ENCODE data around the gene CYB5R2. TPM values are rescaled to one million over a fixed set of nuclear protein-coding genes. Genes with fewer than 3 reads are reported as not detected.

Gene CYB5R2
- total and polyA plus RNA-seq, 10 donors, result 1.2 to 5.3 (median 2.8) TPM

DNA sequence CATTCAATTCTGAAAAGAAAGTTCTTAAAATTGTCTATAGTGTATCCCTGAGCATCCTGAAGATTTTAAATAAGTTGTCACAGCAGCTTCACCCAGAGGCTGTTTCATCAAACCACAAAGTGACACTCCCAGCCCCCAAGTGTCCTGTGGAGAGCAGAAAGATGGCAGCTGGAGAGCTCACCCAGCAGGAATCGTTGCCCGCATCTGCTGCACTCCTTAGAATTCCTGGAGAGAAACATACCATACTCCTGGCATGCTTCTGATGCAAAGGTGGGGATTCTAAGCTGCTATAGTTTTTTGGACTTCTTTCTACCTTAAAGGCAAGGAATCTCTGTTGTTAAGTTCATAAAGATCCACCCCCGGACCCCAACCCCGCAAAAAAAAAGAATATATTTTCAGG lies 13.5 kb upstream of the CYB5R2 start:
- H3K27ac ChIP-seq, result no peak overlapping the region
- DNase-seq, result no peak
- TF ChIP-seq POLR2AphosphoS5 (IDR thresholded peaks at IDR 0.05) (no peak), POLR2A (IDR thresholded peaks at IDR 0.05) (no peak)
- TF ChIP-seq, protein P1, sequence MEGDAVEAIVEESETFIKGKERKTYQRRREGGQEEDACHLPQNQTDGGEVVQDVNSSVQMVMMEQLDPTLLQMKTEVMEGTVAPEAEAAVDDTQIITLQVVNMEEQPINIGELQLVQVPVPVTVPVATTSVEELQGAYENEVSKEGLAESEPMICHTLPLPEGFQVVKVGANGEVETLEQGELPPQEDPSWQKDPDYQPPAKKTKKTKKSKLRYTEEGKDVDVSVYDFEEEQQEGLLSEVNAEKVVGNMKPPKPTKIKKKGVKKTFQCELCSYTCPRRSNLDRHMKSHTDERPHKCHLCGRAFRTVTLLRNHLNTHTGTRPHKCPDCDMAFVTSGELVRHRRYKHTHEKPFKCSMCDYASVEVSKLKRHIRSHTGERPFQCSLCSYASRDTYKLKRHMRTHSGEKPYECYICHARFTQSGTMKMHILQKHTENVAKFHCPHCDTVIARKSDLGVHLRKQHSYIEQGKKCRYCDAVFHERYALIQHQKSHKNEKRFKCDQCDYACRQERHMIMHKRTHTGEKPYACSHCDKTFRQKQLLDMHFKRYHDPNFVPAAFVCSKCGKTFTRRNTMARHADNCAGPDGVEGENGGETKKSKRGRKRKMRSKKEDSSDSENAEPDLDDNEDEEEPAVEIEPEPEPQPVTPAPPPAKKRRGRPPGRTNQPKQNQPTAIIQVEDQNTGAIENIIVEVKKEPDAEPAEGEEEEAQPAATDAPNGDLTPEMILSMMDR (IDR thresholded peaks at IDR 0.05 in 8 of 11, conservative IDR thresholded peaks at IDR 0.05 in 3 of 11), result no peak
- H3K9me3 ChIP-seq, result no peaks in the 10 kb centered on the region
- 83 to 90% (median 84%) methylated on average over 4 of the region's 4 CpGs for WGBS, 5 donors
- H3K4me1 ChIP-seq, result no peaks in the 10 kb centered on the region
- peaks cover 0 to 48% (median 3%) of the 10 kb centered on the region in 7 donors for H3K27me3 ChIP-seq (replicated peaks in 1 of 7)
- H3K36me3 ChIP-seq, result no peaks in the 10 kb centered on the region
- intact Hi-C loops (cut with DNase I; ENCODE audit: low total_unique reads), result loop anchor here (5.0 kb wide), 1 partner anchor 114 kb away; no protein-coding TSS in a partner anchor
- H3K4me3 ChIP-seq, result no peak overlapping the region

- no peaks in the 10 kb centered on the region for H3K36me3 ChIP-seq
- 80 to 89% (median 86%) methylated on average over 2 of the region's 2 CpGs for WGBS, 5 donors
- TF ChIP-seq POLR2AphosphoS5 (IDR thresholded peaks at IDR 0.05), result no peak
- TF ChIP-seq, protein P1 (IDR thresholded peaks at IDR 0.05 in 8 of 11, conservative IDR thresholded peaks at IDR 0.05 in 3 of 11), result no peak
- TF ChIP-seq POLR2A (IDR thresholded peaks at IDR 0.05), result no peak
- no peak overlapping the region for H3K4me3 ChIP-seq
- no peak for DNase-seq
- no peak overlapping the region for H3K27ac ChIP-seq
- intact Hi-C loops (cut with DNase I; ENCODE audit: low total_unique reads), result no loop called here
- no peaks in the 10 kb centered on the region for H3K4me1 ChIP-seq
- H3K9me3 ChIP-seq, result peaks cover 0 to 5% (median 0%) of the 10 kb centered on the region in 8 donors
- peaks cover 0 to 46% (median 0%) of the 10 kb centered on the region in 7 donors for H3K27me3 ChIP-seq (replicated peaks in 1 of 7)
These were observed 10.3 kb upstream of the CYB5R2 start for GRCh38 chr11:7683571-7683970.

DNA sequence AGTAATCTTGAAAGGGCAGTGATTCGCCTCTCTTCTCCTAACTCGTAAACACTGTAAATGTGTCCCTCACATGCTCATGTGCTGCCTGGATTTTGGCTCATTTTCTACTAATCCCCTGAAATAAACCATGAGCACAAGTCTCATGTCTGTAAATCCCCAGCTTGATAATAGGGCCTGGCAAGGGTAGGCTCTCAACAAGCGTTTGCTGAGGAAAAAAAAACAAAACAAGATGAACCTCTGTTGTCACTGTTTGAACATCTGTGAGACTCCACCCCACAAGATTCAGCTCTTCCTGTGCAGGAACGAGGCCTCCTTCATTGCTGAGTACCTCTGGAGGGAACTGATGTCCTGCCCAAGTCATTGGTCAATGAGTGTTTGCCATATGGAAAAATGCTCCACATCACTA lies 4.5 kb upstream of the CYB5R2 start:
- peaks cover 0 to 15% (median 0%) of the 10 kb centered on the region in 8 donors for H3K9me3 ChIP-seq
- 43 to 62% (median 55%) methylated on average over 4 of the region's 4 CpGs for WGBS, 5 donors

DNA sequence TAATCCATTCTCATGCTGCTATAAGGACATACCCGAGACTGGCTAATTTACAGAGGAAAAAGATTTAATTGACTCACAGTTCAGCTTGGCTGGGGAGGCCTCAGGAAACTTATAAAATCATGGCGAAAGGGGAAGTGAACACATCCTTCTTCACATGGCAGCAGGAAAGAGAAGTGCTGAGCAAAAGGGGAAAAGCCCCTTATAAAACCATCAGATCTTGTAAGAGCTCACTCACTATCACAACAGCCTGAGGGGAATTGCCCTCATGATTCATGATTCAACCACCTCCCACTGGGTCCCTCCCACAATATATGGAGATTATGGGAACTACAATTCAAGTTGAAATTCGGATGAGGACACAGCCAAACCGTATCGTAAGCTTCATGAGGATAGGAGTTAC lies 3.8 kb upstream of the CYB5R2 start:
- TF ChIP-seq, protein P1 (IDR thresholded peaks at IDR 0.05 in 8 of 11, conservative IDR thresholded peaks at IDR 0.05 in 3 of 11), result no peak
- TF ChIP-seq POLR2AphosphoS5 (IDR thresholded peaks at IDR 0.05), result no peak
- TF ChIP-seq POLR2A (IDR thresholded peaks at IDR 0.05), result no peak
- Histone ChIP-seq H3K27ac (no peak overlapping the region), H3K9me3 (peaks cover 0 to 15% (median 0%) of the 10 kb centered on the region in 8 donors), H3K4me1 (peaks cover 0 to 23% (median 16%) of the 10 kb centered on the region in 6 donors), H3K4me3 (no peak overlapping the region), H3K36me3 (no peaks in the 10 kb centered on the region), H3K27me3 (replicated peaks in 1 of 7) (peaks cover 2 to 62% (median 27%) of the 10 kb centered on the region in 7 donors)
- DNase-seq, result no peak
- intact Hi-C loops (cut with DNase I; ENCODE audit: low total_unique reads), result no loop called here
- WGBS, 5 donors, result 55 to 63% (median 57%) methylated on average over 5 of the region's 5 CpGs

More for the DNA sequence above, 4.5 kb upstream of the CYB5R2 start:
- DNase-seq, result no peak
- H3K27me3 ChIP-seq (replicated peaks in 1 of 7), result peaks cover 2 to 59% (median 20%) of the 10 kb centered on the region in 7 donors
- TF ChIP-seq POLR2A (IDR thresholded peaks at IDR 0.05), result no peak
- TF ChIP-seq, protein P1 (IDR thresholded peaks at IDR 0.05 in 8 of 11, conservative IDR thresholded peaks at IDR 0.05 in 3 of 11), result no peak
- no peak for TF ChIP-seq POLR2AphosphoS5 (IDR thresholded peaks at IDR 0.05)
- H3K4me3 ChIP-seq, result no peak overlapping the region
- H3K27ac ChIP-seq, result no peak overlapping the region
- H3K36me3 ChIP-seq, result no peaks in the 10 kb centered on the region
- intact Hi-C loops (cut with DNase I; ENCODE audit: low total_unique reads), result no loop called here
- H3K4me1 ChIP-seq, result peaks cover 0 to 18% (median 14%) of the 10 kb centered on the region in 6 donors
